ENCODE measurements around the gene SASH1. TPM values are rescaled to one million over a fixed set of nuclear protein-coding genes. Genes with fewer than 3 reads are reported as not detected.

Gene SASH1
- total RNA-seq, 1 donor: 71.7 TPM

DNA sequence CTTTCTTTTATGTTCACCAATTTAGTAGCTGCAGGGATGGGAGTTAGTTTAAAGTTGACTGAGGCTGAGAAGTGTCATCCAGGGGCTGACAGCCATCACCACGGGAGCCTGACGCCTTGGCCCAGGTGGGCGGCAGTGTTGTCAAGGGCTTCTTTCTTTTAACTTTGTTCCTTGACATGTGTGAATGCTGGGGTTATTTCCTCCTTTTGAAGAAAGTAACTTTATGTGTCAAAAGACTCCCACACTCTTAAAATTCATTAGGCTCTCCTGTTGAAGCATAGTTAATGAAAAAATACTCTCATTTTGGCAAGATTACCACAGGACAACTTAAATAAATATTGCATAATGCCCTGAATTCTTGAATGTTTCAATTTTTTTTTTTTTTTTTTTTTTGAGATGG lies 50.0 kb downstream of the SASH1 start:
- no peak overlapping the region for H3K27ac ChIP-seq (ENCODE audit: low read depth, low read length)
- no peaks in the 10 kb centered on the region for H3K9me3 ChIP-seq (ENCODE audit: low read depth, low read length)
- no peaks in the 10 kb centered on the region for H4K20me1 ChIP-seq (ENCODE audit: insufficient read depth, low read length)
- peaks cover 5% of the 10 kb centered on the region for H3K4me1 ChIP-seq (ENCODE audit: insufficient read depth, low read length)
- no peak for DNase-seq (ENCODE audit: insufficient read length, low spot score, missing footprints)
- TF ChIP-seq, protein P1, sequence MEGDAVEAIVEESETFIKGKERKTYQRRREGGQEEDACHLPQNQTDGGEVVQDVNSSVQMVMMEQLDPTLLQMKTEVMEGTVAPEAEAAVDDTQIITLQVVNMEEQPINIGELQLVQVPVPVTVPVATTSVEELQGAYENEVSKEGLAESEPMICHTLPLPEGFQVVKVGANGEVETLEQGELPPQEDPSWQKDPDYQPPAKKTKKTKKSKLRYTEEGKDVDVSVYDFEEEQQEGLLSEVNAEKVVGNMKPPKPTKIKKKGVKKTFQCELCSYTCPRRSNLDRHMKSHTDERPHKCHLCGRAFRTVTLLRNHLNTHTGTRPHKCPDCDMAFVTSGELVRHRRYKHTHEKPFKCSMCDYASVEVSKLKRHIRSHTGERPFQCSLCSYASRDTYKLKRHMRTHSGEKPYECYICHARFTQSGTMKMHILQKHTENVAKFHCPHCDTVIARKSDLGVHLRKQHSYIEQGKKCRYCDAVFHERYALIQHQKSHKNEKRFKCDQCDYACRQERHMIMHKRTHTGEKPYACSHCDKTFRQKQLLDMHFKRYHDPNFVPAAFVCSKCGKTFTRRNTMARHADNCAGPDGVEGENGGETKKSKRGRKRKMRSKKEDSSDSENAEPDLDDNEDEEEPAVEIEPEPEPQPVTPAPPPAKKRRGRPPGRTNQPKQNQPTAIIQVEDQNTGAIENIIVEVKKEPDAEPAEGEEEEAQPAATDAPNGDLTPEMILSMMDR (IDR thresholded peaks at IDR 0.05; ENCODE audit: extremely low read depth, low read depth, low read length): no peak
- H2AFZ ChIP-seq (ENCODE audit: low read length): no peak overlapping the region
- H3K4me3 ChIP-seq (ENCODE audit: insufficient read depth, low read length): no peak overlapping the region
- H3K4me2 ChIP-seq (ENCODE audit: insufficient read depth, low read length): no peak overlapping the region
- no peaks in the 10 kb centered on the region for H3K27me3 ChIP-seq (ENCODE audit: insufficient read depth, low read length)
- H3K79me2 ChIP-seq (ENCODE audit: insufficient read depth, low read length): peaks cover 6% of the 10 kb centered on the region
- H3K36me3 ChIP-seq (ENCODE audit: insufficient read depth, low read length): no peaks in the 10 kb centered on the region

- Histone ChIP-seq H3K36me3 (ENCODE audit: insufficient read depth, low read length) (no peaks in the 10 kb centered on the region), H3K27me3 (ENCODE audit: insufficient read depth, low read length) (no peaks in the 10 kb centered on the region), H4K20me1 (ENCODE audit: insufficient read depth, low read length) (no peaks in the 10 kb centered on the region), H3K9me3 (ENCODE audit: low read depth, low read length) (no peaks in the 10 kb centered on the region), H3K27ac (ENCODE audit: low read depth, low read length) (no peak overlapping the region), H2AFZ (ENCODE audit: low read length) (no peak overlapping the region), H3K4me2 (ENCODE audit: insufficient read depth, low read length) (no peak overlapping the region), H3K79me2 (ENCODE audit: insufficient read depth, low read length) (no peaks in the 10 kb centered on the region), H3K4me3 (ENCODE audit: insufficient read depth, low read length) (no peak overlapping the region), H3K4me1 (ENCODE audit: insufficient read depth, low read length) (peaks cover 5% of the 10 kb centered on the region)
- DNase-seq (ENCODE audit: insufficient read length, low spot score, missing footprints): no peak
- TF ChIP-seq, protein P1 (IDR thresholded peaks at IDR 0.05; ENCODE audit: extremely low read depth, low read depth, low read length): no peak
These were observed 53.0 kb downstream of the SASH1 start for GRCh38 chr6:148395583-148396101.

DNA sequence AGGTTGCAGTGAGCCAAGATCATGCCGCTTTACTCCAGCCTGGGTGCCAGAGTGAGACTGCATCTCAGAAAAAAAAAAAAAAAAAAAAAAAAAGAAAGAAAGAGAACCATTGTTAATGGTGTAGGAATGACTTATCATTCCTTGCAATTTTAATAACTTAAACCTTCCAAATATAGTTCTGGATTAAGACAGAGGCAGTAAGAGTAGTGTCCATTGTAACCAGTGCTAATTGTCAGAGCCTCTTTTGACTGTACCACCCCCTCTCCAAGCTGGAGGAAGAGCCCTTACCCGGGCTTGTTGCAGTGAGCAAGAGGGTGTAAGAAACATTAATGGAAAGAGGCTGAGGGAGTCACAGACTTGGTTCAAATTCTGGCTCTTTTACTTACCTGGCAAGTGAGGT lies 53.8 kb downstream of the SASH1 start:
- Histone ChIP-seq H3K4me1 (ENCODE audit: insufficient read depth, low read length) (peaks cover 5% of the 10 kb centered on the region), H4K20me1 (ENCODE audit: insufficient read depth, low read length) (no peaks in the 10 kb centered on the region), H3K27me3 (ENCODE audit: insufficient read depth, low read length) (no peaks in the 10 kb centered on the region), H2AFZ (ENCODE audit: low read length) (no peak overlapping the region), H3K27ac (ENCODE audit: low read depth, low read length) (no peak overlapping the region), H3K79me2 (ENCODE audit: insufficient read depth, low read length) (no peaks in the 10 kb centered on the region), H3K36me3 (ENCODE audit: insufficient read depth, low read length) (no peaks in the 10 kb centered on the region), H3K4me2 (ENCODE audit: insufficient read depth, low read length) (no peak overlapping the region), H3K9me3 (ENCODE audit: low read depth, low read length) (no peaks in the 10 kb centered on the region), H3K4me3 (ENCODE audit: insufficient read depth, low read length) (no peak overlapping the region)
- TF ChIP-seq, protein P1 (IDR thresholded peaks at IDR 0.05; ENCODE audit: extremely low read depth, low read depth, low read length): no peak
- no peak for DNase-seq (ENCODE audit: insufficient read length, low spot score, missing footprints)

DNA sequence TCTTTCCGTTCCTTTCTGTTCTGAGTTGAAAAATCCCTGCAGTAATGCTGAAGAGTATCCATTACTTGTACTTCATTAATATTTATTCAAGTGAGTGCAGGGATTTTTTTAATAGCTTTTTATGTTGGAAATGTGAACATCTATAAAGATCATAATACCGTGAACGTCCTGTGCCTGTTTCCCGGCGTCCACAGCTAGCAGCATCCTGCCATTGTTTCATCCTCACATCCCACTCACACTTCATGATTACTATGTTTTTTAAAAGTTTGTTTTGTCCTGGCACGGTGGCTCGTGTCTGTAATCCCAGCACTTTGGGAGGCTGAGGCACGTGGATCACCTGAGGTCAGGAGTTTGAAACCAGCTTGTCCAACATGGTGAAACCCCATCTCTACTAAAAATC lies 54.3 kb downstream of the SASH1 start:
- H3K9me3 ChIP-seq (ENCODE audit: low read depth, low read length): no peaks in the 10 kb centered on the region
- H3K27me3 ChIP-seq (ENCODE audit: insufficient read depth, low read length): no peaks in the 10 kb centered on the region
- no peak overlapping the region for H2AFZ ChIP-seq (ENCODE audit: low read length)
- H4K20me1 ChIP-seq (ENCODE audit: insufficient read depth, low read length): no peaks in the 10 kb centered on the region
- H3K79me2 ChIP-seq (ENCODE audit: insufficient read depth, low read length): no peaks in the 10 kb centered on the region
- H3K4me1 ChIP-seq (ENCODE audit: insufficient read depth, low read length): peaks cover 5% of the 10 kb centered on the region
- DNase-seq (ENCODE audit: insufficient read length, low spot score, missing footprints): no peak
- no peak overlapping the region for H3K4me2 ChIP-seq (ENCODE audit: insufficient read depth, low read length)
- no peaks in the 10 kb centered on the region for H3K36me3 ChIP-seq (ENCODE audit: insufficient read depth, low read length)
- H3K4me3 ChIP-seq (ENCODE audit: insufficient read depth, low read length): no peak overlapping the region
- TF ChIP-seq, protein P1 (IDR thresholded peaks at IDR 0.05; ENCODE audit: extremely low read depth, low read depth, low read length): no peak
- H3K27ac ChIP-seq (ENCODE audit: low read depth, low read length): no peak overlapping the region

Data from osteoblast (primary cell).